ACHN (cell line): ENCODE measurements around the gene BTD.
A peak's percentile ranks its signal among the peaks of the same experiment; 100 is the strongest.

Source experiments
- DNase-seq: peaks from one replicate; pipeline ENCODE4 v3.0.0-alpha.2; 2015
- in situ Hi-C: cut with HindIII; loops from 2 replicates; pipeline ENCODE4 v1.10.0; 2017; ENCODE audit warnings: low sequenced_read_pairs, low pct_ligation_motif_present, low pct_unique_long_range_greater_than_20kb

BTD gene, protein sequence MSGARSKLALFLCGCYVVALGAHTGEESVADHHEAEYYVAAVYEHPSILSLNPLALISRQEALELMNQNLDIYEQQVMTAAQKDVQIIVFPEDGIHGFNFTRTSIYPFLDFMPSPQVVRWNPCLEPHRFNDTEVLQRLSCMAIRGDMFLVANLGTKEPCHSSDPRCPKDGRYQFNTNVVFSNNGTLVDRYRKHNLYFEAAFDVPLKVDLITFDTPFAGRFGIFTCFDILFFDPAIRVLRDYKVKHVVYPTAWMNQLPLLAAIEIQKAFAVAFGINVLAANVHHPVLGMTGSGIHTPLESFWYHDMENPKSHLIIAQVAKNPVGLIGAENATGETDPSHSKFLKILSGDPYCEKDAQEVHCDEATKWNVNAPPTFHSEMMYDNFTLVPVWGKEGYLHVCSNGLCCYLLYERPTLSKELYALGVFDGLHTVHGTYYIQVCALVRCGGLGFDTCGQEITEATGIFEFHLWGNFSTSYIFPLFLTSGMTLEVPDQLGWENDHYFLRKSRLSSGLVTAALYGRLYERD

DNA sequence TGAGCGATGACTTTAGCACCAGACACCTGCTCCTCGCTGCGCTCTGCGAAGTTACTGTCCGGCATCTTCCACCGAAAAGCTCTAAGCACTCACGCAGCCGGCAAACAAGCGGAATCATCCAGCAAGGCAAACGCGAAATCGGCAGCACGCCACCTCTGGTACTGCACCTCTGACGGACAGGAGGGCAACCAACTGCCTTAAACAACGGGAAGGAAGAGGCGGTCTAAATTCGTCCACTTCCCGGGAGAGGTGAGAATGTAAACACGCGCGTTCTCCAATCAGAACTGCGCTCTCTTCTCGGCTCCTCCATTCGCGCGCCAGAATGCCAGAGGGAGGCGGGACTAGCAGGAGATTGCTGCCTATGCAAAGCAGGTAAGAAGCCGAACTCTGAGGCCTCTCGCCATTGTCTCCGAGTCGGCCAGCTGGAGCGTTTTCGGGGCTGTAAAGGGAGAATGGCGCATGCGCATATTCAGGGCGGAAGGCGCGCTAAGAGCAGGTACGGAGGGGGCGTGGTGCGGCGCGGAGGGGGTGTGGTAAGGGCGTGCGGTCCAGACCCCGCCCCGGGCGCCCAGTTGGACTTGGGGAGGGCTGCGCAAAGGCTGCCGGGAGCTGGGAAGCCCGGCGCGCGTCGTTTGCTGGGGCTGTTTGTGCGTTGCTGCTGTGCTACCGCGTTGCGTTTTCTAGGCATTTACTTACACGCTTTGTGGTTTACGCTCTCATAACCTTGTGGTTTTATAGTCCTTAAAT is at the start of gene BTD, which contains the start of gene HACL1:
Gene BTD (plus strand): TSS at position 347 of the 747 bp plus-strand sequence. CDS start 33,695 bp downstream, outside the sequence.
Gene HACL1 (minus strand): TSS at position 171 of the 747 bp plus-strand sequence. CDS start 106 bp downstream, at position 65.
- DNase-seq: peak; percentile 99
- in situ Hi-C loops: no loop called here

- in situ Hi-C loops: no loop called here
- no peak for DNase-seq
Observed at GRCh38 chr3:15551902-15552301, 49.6 kb upstream of the BTD start.

- in situ Hi-C loops: no loop called here
- no peak for DNase-seq
Observed at GRCh38 chr3:15553749-15554148, 47.8 kb upstream of the BTD start.

- no peak for DNase-seq
- in situ Hi-C loops: no loop called here
Observed at GRCh38 chr3:15556512-15556911, 45.0 kb upstream of the BTD start.

DNA sequence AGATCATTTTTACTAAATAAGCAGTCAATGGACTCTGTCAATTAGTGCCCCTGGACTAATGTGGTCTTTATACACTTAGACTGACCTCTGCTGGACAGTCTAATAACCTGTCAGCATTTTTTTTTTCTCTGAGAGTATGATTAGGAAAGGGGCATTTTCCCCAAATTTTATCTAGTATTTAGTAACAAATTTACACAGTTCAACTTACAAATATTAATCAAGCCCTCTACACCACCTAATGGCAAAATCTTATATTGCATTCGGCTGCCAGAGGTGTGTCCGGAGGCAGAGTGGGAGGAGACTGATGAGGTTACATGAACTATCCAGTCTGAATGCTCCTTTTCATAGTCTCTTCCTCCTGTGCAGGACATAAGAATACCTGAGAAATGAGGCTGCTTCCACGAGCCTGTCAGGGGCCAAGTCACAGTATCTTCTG is 44.0 kb upstream of the BTD start:
- in situ Hi-C loops: no loop called here

DNA sequence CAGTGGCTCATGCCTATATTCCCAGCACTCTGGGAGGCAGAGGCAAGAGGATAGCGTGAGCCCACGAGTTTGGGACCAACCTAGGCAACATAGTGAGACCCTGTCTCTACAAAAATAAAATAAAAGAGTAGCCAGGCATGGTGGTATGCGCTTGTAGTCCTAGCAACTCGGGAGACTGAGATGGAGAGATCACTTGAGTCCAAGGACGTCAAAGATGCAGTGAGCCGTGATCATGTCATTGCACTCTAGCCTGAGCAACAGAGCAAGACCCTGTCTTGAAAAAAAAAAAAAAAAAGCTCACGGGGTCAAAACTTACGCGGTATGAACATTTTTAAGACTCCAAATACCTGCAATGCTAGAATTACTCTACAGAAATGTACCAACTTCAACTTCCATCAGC is 43.0 kb upstream of the BTD start:
- no peak for DNase-seq
- in situ Hi-C loops: no loop called here

More for the DNA sequence above, 44.0 kb upstream of the BTD start:
- DNase-seq: peak; percentile 83

DNA sequence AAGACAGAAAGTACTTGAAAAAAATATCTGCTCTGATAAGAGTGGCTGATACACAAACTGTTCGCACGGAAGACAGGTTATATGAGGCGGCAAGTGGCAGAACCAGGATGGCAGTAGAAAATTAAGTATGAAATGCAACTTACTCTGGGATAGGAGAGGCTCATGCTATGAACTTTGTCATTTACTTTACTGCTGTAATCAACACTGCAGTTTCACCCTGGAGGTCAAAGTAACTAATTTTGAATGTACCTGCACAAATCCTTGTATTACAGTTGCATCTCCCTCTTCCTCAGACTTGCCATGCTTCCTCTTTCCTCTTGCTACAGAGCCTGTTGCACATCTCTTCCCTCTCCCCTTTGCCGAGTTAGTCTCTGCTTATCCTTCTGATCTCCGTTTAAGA is 39.0 kb upstream of the BTD start:
- in situ Hi-C loops: no loop called here
- no peak for DNase-seq

- no peak for DNase-seq
- in situ Hi-C loops: no loop called here
Observed at GRCh38 chr3:15563190-15563589, 38.4 kb upstream of the BTD start.

GRCh38 chr3:15572138-15572537 is 29.4 kb upstream of the BTD start:
- in situ Hi-C loops: no loop called here
- DNase-seq: no peak

- in situ Hi-C loops: no loop called here
- DNase-seq: no peak
Observed at GRCh38 chr3:15575446-15575845, 26.1 kb upstream of the BTD start.

DNA sequence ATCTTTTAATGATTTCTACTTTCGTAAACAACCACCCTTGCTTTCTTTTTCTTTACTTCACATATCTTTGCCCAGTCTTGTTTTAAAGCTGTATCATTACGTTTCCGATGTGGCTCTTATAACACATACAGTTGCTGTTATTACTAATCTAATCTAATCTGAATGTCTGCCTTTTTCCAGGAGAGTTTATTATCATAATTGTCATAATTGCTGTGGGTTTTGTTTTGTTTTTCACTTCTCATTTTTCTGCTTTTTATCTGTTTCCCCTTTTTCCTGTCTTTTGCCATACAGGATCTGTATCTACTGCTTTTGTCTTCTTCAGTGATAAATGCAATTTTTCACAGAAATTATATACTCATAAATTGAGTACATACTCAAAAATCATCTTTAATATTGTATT is 25.1 kb upstream of the BTD start:
- DNase-seq: no peak
- in situ Hi-C loops: no loop called here

GRCh38 chr3:15578289-15578867 is 23.2 kb upstream of the BTD start:
- no peak for DNase-seq
- in situ Hi-C loops: no loop called here

- DNase-seq: no peak
- in situ Hi-C loops: no loop called here
Observed at GRCh38 chr3:15579051-15579450, 22.5 kb upstream of the BTD start.

- in situ Hi-C loops: no loop called here
- DNase-seq: no peak
Observed at GRCh38 chr3:15581471-15582394, 19.8 kb upstream of the BTD start.

GRCh38 chr3:15585111-15585845 is 16.3 kb upstream of the BTD start:
- in situ Hi-C loops: no loop called here
- DNase-seq: no peak

DNA sequence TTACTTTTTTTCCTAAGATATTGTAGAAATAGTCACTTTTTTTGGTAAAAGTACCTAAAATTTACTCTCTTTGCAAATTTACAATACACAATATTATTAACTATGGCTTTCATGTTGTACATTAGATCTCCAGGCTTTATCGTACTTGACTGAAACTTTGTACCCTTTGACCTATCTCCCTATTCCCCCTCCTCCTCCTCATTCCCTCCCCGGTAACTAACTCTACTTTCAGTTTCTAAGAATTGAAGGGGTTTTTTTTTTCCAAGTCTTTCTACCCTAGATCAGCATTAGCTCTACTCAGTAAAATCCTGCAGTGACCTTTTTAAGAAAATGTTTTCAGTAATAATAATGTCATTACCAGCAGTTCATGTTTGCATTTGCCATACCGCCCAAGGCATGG is 10.3 kb upstream of the BTD start:
- no peak for DNase-seq
- in situ Hi-C loops: no loop called here

DNA sequence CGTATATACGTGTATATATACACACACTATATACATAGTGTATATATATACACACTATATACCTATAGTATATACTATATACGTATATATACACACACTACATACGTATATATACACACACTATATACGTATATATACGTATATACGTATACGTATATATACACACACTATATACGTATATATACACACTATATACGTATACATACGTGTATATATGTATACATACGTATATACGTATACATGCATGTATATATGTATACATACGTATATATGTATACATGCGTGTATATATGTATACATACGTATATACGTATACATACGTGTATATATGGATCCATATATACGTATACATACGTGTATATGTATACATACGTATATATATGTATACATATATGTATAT is 9.6 kb upstream of the BTD start:
- in situ Hi-C loops: no loop called here
- DNase-seq: no peak

DNA sequence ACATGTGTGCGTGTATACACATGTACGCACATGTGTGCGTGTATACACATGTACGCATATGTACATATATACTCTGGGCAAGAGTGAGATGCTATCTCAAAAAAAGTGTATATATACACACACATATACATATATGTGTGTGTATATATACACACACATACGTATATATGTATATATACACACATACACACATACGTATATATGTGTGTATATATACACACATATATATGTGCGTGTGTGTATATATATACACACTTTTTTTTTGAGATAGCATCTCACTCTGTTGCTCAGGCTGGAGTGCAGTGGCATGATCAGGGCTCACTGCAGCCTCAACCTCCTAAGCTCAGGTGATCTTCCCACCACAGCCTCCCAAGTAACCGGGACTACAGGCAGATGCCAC is 8.6 kb upstream of the BTD start:
- in situ Hi-C loops: no loop called here
- no peak for DNase-seq
